ENCODE measurements around the gene ARPC5L.

Gene ARPC5L

GRCh38 chr9:124858330-124859046 lies 3.4 kb upstream of the ARPC5L start:
- H3K4me3 ChIP-seq (ENCODE audit: low read depth, low read length): no peak overlapping the region
- TF ChIP-seq CTCF (IDR thresholded peaks at IDR 0.05; ENCODE audit: borderline replicate concordance, insufficient read depth, low read depth, low read length): no peak

- peak overlapping the region; percentile 100 for H3K4me3 ChIP-seq (ENCODE audit: low read depth, low read length)
- no peak for TF ChIP-seq CTCF (IDR thresholded peaks at IDR 0.05; ENCODE audit: borderline replicate concordance, insufficient read depth, low read depth, low read length)
These were observed 1.9 kb upstream of the ARPC5L start for GRCh38 chr9:124859803-124860581.

- peak overlapping the region; percentile 100 for H3K4me3 ChIP-seq (ENCODE audit: low read depth, low read length)
- no peak for TF ChIP-seq CTCF (IDR thresholded peaks at IDR 0.05; ENCODE audit: borderline replicate concordance, insufficient read depth, low read depth, low read length)
These were observed 1.2 kb upstream of the ARPC5L start for GRCh38 chr9:124860582-124861341.

- TF ChIP-seq CTCF (IDR thresholded peaks at IDR 0.05; ENCODE audit: borderline replicate concordance, insufficient read depth, low read depth, low read length): no peak
- no peak overlapping the region for H3K4me3 ChIP-seq (ENCODE audit: low read depth, low read length)
These were observed 1.5 kb downstream of the ARPC5L start for GRCh38 chr9:124863371-124863871.

GRCh38 chr9:124868511-124869465 lies 6.9 kb downstream of the ARPC5L start:
- peak; percentile 44 for TF ChIP-seq CTCF (IDR thresholded peaks at IDR 0.05; ENCODE audit: borderline replicate concordance, insufficient read depth, low read depth, low read length)
- H3K4me3 ChIP-seq (ENCODE audit: low read depth, low read length): peak overlapping the region; percentile 70

- H3K4me3 ChIP-seq (ENCODE audit: low read depth, low read length): peak overlapping the region; percentile 70
- TF ChIP-seq CTCF (IDR thresholded peaks at IDR 0.05; ENCODE audit: borderline replicate concordance, insufficient read depth, low read depth, low read length): no peak
These were observed 7.6 kb downstream of the ARPC5L start for GRCh38 chr9:124869466-124869985.
